ENCODE measurements around the gene TNS1.

The TNS1 gene

DNA sequence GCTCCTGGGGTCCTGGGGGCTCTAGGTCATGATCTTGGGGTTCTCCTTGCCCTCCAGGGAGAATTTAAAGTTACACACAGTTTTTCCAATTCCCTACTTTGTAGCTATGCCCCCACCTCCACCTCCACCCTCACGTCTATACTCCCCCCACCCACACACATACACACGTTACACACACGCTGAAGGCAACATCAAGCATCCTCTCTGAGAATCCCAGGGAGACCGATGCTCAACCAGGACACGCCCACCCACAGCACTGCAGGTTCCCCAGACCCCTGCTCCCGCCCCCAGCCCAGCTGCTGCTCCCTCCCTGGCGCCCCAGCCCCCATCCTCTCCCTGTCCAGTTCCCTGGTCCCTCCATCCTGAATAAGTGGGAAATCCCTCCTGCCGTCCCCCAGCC lies 6.4 kb upstream of the TNS1 start:
- TF ChIP-seq, protein P1, sequence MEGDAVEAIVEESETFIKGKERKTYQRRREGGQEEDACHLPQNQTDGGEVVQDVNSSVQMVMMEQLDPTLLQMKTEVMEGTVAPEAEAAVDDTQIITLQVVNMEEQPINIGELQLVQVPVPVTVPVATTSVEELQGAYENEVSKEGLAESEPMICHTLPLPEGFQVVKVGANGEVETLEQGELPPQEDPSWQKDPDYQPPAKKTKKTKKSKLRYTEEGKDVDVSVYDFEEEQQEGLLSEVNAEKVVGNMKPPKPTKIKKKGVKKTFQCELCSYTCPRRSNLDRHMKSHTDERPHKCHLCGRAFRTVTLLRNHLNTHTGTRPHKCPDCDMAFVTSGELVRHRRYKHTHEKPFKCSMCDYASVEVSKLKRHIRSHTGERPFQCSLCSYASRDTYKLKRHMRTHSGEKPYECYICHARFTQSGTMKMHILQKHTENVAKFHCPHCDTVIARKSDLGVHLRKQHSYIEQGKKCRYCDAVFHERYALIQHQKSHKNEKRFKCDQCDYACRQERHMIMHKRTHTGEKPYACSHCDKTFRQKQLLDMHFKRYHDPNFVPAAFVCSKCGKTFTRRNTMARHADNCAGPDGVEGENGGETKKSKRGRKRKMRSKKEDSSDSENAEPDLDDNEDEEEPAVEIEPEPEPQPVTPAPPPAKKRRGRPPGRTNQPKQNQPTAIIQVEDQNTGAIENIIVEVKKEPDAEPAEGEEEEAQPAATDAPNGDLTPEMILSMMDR (conservative IDR thresholded peaks at IDR 0.05; ENCODE audit: low read depth, low read length) = no peak
- Histone ChIP-seq H4K20me1 (ENCODE audit: insufficient read depth) (no peaks in the 10 kb centered on the region), H3K4me2 (no peak overlapping the region; the same call in 1 of the 2 replicates), H2AFZ (ENCODE audit: low read depth) (no peak overlapping the region), H3K36me3 (ENCODE audit: insufficient read depth) (no peaks in the 10 kb centered on the region), H3K4me3 (IDR thresholded peaks at IDR 0.05; ENCODE audit: insufficient read depth, low read depth, low read length) (no peak overlapping the region), H3K27ac (no peak overlapping the region), H3K79me2 (ENCODE audit: insufficient read depth, low read depth) (no peaks in the 10 kb centered on the region), H3K9ac (no peak overlapping the region), H3K27me3 (ENCODE audit: insufficient read depth, low read depth) (peaks cover 11% of the 10 kb centered on the region; the same call in 1 of the 2 replicates), H3K4me1 (ENCODE audit: low read depth, poor library complexity, severe bottlenecking) (no peaks in the 10 kb centered on the region)

DNA sequence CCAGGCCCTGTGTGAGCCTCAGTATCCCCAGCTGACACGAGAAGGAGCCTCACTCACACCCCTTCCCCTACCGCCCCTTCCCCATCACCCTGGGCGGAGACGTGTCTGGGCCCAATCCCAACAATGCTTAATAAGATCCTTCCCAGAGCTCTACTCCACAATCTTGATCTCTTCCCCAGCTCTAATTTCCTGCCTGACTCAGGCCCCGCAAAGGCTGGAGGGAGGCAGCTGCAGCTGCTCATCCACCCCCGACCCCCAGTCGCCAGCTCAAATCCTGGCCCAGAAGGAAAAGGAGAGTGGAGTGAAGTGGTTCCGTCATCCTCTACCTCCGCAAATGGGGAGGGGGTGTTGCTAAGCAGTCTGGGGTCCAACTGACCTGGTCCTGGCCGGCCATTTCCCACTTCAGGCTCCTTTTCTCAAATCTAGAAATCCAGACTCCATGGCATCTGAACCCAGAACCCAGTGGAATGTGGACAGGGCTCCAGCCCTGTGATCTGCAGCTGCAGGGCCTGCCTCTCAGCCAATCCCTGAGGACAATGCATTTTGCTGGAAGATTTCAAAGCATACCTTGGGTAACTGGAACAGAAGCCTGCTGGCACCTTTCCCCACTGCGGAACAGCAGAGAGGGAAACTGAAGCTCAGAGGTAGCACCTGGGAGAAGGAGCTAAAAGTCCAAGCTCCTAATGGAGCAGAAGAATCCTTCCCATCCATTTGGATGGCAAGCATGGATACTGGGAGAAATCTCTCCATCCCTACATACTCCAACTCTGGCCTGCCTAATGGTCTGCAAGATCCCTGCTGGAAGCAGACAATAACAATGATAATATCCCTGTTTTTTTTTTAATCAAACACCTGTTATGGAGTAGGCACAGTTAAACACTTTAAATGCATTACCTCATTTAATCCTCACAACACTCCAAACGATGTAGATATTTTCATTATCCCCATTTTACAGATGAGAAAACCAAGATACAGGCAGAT lies 5.6 kb upstream of the TNS1 start:
- no peak overlapping the region for H3K4me3 ChIP-seq (IDR thresholded peaks at IDR 0.05; ENCODE audit: insufficient read depth, low read depth, low read length)
- H3K36me3 ChIP-seq (ENCODE audit: insufficient read depth) = no peaks in the 10 kb centered on the region
- TF ChIP-seq, protein P1 (conservative IDR thresholded peaks at IDR 0.05; ENCODE audit: low read depth, low read length) = no peak
- no peak overlapping the region for H2AFZ ChIP-seq (ENCODE audit: low read depth)
- H4K20me1 ChIP-seq (ENCODE audit: insufficient read depth) = no peaks in the 10 kb centered on the region
- H3K27me3 ChIP-seq (ENCODE audit: insufficient read depth, low read depth) = peaks cover 11% of the 10 kb centered on the region; the same call in 1 of the 2 replicates
- H3K4me2 ChIP-seq = no peak overlapping the region
- no peak overlapping the region for H3K27ac ChIP-seq
- no peaks in the 10 kb centered on the region for H3K4me1 ChIP-seq (ENCODE audit: low read depth, poor library complexity, severe bottlenecking)
- H3K9ac ChIP-seq = no peak overlapping the region
- H3K79me2 ChIP-seq (ENCODE audit: insufficient read depth, low read depth) = no peaks in the 10 kb centered on the region

DNA sequence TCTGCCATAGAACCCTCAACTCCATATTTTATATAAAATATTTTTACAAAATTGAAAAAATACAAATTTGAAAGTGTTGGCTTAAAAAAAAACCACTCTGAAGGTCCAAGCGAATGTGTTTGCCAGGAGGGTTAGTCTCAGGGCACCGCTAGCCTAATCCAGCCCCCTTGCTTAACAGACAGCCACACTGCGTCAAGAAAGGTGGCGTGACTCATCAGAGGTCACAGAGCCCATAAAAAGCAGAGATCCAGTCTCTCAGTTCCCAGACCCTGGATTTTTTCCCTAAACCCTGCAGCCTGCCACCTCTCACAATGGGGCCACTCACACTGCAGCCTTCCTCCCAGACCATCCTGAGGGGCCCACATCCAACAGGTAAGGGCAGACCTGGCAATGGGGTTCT lies 3.9 kb upstream of the TNS1 start:
- no peaks in the 10 kb centered on the region for H3K4me1 ChIP-seq (ENCODE audit: low read depth, poor library complexity, severe bottlenecking)
- TF ChIP-seq, protein P1 (conservative IDR thresholded peaks at IDR 0.05; ENCODE audit: low read depth, low read length) = no peak
- H3K27ac ChIP-seq = no peak overlapping the region
- H3K9ac ChIP-seq = no peak overlapping the region
- no peak overlapping the region for H2AFZ ChIP-seq (ENCODE audit: low read depth)
- no peaks in the 10 kb centered on the region for H3K36me3 ChIP-seq (ENCODE audit: insufficient read depth)
- no peak overlapping the region for H3K4me3 ChIP-seq (IDR thresholded peaks at IDR 0.05; ENCODE audit: insufficient read depth, low read depth, low read length)
- H3K27me3 ChIP-seq (ENCODE audit: insufficient read depth, low read depth) = peaks cover 8% of the 10 kb centered on the region; the same call in 1 of the 2 replicates
- no peak overlapping the region for H3K4me2 ChIP-seq
- no peaks in the 10 kb centered on the region for H3K79me2 ChIP-seq (ENCODE audit: insufficient read depth, low read depth)
- no peaks in the 10 kb centered on the region for H4K20me1 ChIP-seq (ENCODE audit: insufficient read depth)

DNA sequence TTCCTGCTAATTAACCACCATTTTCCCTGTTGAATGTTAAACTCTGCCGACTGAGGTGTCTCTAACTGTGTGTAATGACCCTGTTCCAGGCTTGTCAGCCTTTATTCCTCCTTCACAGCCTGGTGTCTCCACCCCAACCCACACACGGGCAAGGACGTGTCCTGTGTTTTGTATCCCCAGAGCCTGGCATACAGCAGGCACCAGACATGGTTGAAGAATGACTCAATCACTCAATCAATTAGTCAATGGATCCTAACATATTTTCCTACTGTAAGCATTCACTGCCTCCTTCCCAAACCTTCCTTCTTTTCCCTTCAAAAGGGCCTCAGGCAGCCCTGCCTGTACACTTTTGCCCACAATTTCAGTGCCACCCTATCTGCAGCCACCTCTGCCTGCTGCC lies 2.7 kb upstream of the TNS1 start:
- Histone ChIP-seq H3K79me2 (ENCODE audit: insufficient read depth, low read depth) (no peaks in the 10 kb centered on the region), H3K4me2 (no peak overlapping the region), H3K36me3 (ENCODE audit: insufficient read depth) (no peaks in the 10 kb centered on the region), H3K4me1 (ENCODE audit: low read depth, poor library complexity, severe bottlenecking) (no peaks in the 10 kb centered on the region), H3K27ac (no peak overlapping the region), H3K9ac (no peak overlapping the region), H3K27me3 (ENCODE audit: insufficient read depth, low read depth) (peaks cover under 1% of the 10 kb centered on the region; the same call in 1 of the 2 replicates), H3K4me3 (IDR thresholded peaks at IDR 0.05; ENCODE audit: insufficient read depth, low read depth, low read length) (no peak overlapping the region), H4K20me1 (ENCODE audit: insufficient read depth) (no peaks in the 10 kb centered on the region), H2AFZ (ENCODE audit: low read depth) (no peak overlapping the region)
- TF ChIP-seq, protein P1 (conservative IDR thresholded peaks at IDR 0.05; ENCODE audit: low read depth, low read length) = no peak

Measured in KMS-11 (cell line).